Measurements from ENCODE around the gene GMDS. TPM values are rescaled to one million over a fixed set of nuclear protein-coding genes. Genes with fewer than 3 reads are reported as not detected.
A peak's percentile ranks its signal among the peaks of the same experiment; 100 is the strongest.

The GMDS gene
- total RNA-seq, 2 experiments from 2014 or later = 33.2 to 33.5 TPM

DNA sequence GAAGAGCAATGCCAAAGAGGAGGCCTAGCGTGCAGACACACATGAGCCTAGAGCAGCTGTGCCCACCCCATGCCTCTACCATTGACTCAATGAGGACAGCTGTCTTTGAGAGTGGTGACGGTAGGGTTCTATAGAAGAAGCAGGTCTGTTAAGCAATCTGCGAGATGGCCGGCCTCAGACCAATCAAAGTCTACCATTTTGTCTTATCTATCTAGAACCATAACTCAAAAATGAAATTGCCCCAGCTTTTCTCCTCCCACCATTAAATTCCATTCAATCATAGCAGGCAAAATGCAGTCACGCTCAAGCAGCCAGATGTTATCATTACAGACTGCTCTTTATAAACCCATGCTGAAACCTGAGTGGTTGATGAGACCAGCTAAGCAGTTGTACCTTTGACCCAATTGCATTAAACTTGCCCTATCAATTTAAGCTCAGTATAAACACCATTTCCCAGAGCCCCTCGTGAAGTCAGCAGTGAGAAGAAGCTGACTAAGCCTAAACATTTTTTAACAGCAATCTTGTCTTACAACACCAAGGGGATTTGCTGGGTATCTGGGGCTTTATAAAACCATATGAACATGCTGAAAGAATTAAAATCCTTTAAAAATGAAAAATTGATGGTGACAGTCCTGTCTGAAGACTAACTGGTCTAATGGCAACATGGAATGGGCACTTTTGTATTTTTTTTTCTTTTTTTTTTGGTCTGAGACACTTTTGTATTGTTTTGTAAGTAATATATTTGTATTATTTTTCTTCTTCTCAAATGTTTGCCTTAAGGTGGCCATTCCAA is 578.2 kb downstream of the GMDS start:
- ATAC-seq = no peak
- DNase-seq = no peak
- Mint-ChIP-seq H3K4me3 (no peak overlapping the region), H3K27ac (no peak overlapping the region), H3K36me3 (ENCODE audit: low read depth) (no peaks in the 10 kb centered on the region), H3K27me3 (no peaks in the 10 kb centered on the region), H3K9me3 (ENCODE audit: low read depth) (no peaks in the 10 kb centered on the region), H3K4me1 (no peaks in the 10 kb centered on the region)
- intact Hi-C loops (cut with DNase I, micrococcal nuclease) = no loop called here
- ChIA-PET POLR2A (no interaction called here), CTCF (no interaction called here)

DNA sequence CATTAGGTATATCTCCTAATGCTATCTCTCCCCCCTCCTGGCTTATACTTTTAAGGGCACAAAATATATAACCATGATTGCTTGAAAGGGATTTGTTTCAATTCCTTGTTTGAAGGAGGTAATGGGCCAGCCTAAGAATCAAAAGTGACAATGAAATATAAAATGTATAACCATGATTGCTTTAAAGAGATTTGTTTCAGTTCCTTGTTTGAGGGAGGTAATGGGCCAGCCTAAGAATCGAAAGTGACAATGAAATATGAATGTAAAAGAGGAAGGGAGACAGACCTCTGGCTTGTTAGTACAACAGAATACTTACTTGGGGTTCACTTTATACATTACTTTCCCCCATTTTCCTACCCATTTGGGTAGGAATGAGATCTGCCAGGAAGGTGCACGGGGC is 580.2 kb downstream of the GMDS start:
- intact Hi-C loops (cut with DNase I, micrococcal nuclease) = no loop called here
- ATAC-seq (no peak), DNase-seq (no peak)
- Mint-ChIP-seq H3K9me3 (ENCODE audit: low read depth) (no peaks in the 10 kb centered on the region), H3K36me3 (ENCODE audit: low read depth) (no peaks in the 10 kb centered on the region), H3K27me3 (no peaks in the 10 kb centered on the region), H3K4me3 (no peak overlapping the region), H3K4me1 (no peaks in the 10 kb centered on the region), H3K27ac (no peak overlapping the region)
- ChIA-PET CTCF (no interaction called here), POLR2A (no interaction called here)

DNA sequence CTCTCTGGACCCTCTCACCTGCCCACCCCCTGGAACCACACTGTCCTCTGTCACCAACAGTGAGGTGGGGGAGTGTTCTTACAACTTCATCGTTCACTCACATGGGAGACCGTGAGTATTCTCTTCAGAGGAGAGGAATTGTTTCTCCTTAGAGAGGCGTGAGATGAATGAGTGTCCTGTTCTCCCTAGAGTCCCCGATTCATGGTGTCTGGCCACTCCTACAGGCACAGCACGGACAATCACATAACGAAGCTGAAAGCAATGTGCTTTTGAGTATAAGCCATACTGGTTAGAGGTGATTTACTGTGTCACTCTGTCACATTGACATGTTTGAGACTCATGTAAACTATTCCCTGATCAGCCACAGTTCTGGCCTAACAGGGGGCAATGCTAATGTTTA is 581.1 kb downstream of the GMDS start:
- no peak for DNase-seq
- ATAC-seq = no peak
- Mint-ChIP-seq H3K4me1 (no peaks in the 10 kb centered on the region), H3K9me3 (ENCODE audit: low read depth) (no peaks in the 10 kb centered on the region), H3K27me3 (no peaks in the 10 kb centered on the region), H3K36me3 (ENCODE audit: low read depth) (no peaks in the 10 kb centered on the region), H3K4me3 (no peak overlapping the region), H3K27ac (no peak overlapping the region)
- intact Hi-C loops (cut with DNase I, micrococcal nuclease) = no loop called here
- ChIA-PET POLR2A (no interaction called here), CTCF (no interaction called here)

DNA sequence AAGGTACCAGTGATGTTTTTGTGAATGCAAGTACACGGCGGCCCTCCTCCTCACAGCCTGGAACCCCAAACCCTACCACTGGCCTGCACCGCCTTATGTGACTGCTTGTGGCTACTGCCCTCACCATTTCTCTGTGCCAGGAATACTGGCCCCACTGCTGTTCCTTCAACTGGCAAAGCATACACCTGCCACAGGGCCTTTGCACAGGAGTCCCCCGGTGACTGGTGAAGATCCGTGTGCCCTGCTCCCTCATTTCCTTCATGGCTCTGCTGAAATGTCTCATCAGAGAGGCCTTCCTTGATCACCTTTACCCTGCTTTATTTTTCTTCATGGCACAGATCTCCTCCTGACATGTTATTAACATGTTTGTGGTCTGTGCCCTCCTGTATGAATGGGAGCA is 581.9 kb downstream of the GMDS start:
- ChIA-PET CTCF (no interaction called here), POLR2A (no interaction called here)
- H3K9me3 Mint-ChIP-seq (ENCODE audit: low read depth) = no peaks in the 10 kb centered on the region
- ATAC-seq (no peak), DNase-seq (no peak)
- no peaks in the 10 kb centered on the region for H3K36me3 Mint-ChIP-seq (ENCODE audit: low read depth)
- H3K27me3 Mint-ChIP-seq = no peaks in the 10 kb centered on the region
- intact Hi-C loops (cut with DNase I, micrococcal nuclease) = no loop called here
- no peak overlapping the region for H3K4me3 Mint-ChIP-seq
- no peaks in the 10 kb centered on the region for H3K4me1 Mint-ChIP-seq
- no peak overlapping the region for H3K27ac Mint-ChIP-seq

DNA sequence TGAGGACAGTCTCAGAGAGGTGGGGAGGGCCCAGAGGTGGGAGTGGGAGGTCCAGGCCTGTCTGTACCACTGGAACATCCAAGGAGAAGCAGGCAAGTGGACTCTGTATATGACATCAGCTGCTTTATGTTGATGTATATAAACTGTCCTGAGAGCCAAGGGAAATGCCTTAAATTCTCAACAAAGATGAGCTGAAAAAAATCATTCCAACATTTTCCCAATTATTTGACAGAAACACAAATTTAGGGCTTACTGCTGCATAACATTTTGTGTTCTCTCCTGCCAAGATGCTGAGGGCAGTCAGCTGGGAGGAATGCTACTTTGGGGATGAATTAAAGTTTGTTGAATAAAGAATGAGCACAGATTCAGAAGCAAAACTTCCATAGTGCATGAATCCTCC is 582.9 kb downstream of the GMDS start:
- Mint-ChIP-seq H3K27me3 (no peaks in the 10 kb centered on the region), H3K27ac (no peak overlapping the region), H3K4me1 (no peaks in the 10 kb centered on the region), H3K4me3 (no peak overlapping the region), H3K36me3 (ENCODE audit: low read depth) (no peaks in the 10 kb centered on the region), H3K9me3 (ENCODE audit: low read depth) (no peaks in the 10 kb centered on the region)
- intact Hi-C loops (cut with DNase I, micrococcal nuclease) = no loop called here
- ATAC-seq (no peak), DNase-seq (no peak)
- ChIA-PET CTCF (no interaction called here), POLR2A (no interaction called here)

DNA sequence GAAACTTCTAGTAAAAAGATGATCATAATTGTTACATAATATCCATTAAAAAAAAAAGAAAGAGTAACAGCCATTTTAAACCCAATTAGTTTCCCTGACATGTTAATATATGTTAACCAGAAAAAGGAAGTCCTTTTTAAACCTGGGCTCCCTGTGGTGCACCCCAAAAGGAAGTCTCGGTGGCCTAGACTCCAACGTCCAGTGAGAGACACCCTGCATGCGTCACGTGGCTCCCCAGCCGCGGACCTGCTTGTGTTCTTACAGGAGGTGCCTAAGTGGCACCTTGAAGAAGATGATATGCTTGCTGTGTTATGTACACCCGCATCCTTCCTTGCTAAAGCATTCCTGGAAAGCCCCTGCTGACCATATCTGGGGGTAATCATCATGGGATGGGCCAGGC is 585.6 kb downstream of the GMDS start:
- DNase-seq (no peak), ATAC-seq (no peak)
- CTCF ChIA-PET = no interaction called here
- Mint-ChIP-seq H3K9me3 (ENCODE audit: low read depth) (no peaks in the 10 kb centered on the region), H3K4me1 (no peaks in the 10 kb centered on the region), H3K4me3 (no peak overlapping the region), H3K27me3 (no peaks in the 10 kb centered on the region), H3K36me3 (ENCODE audit: low read depth) (no peaks in the 10 kb centered on the region), H3K27ac (no peak overlapping the region)
- intact Hi-C loops (cut with DNase I, micrococcal nuclease) = no loop called here
- POLR2A ChIA-PET = no interaction called here

DNA sequence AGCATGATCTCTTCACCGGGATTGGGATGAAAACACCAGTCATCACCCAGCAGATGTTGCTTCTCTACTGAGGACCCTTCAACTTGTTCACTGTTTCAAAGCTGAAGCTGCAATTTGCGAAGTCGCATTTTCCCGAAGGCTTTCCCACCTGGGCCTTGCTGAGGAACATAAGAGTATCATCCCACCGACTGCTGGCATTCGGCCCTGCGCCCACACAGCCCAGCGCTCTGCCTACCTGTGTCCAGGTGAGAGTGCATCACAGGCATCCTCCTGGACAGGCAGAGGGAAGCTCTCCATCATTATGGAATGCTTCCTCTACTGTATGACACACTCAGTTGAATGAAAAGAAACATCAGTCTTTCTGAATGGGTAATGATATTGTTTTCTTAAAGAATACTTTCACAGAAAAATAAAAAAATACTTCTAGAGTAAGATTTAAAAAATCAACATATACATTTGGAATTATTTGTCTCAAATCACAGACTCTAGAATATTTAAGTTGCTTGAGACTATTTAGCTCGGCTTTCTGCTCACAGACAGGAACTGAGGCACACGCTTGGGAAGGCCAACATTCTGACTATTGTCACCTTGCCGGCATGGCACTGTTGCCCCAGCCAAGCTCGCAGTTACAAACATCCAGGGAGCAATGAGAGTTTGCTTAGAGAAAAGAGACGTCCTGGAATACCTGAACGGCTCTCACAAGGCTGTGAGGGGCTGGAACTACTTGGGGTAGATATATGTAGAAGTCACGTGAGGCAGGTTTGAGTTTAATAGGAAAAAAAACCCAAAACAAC is 587.0 kb downstream of the GMDS start:
- H3K4me3 Mint-ChIP-seq = no peak overlapping the region
- DNase-seq (no peak), ATAC-seq (no peak)
- H3K9me3 Mint-ChIP-seq (ENCODE audit: low read depth) = no peaks in the 10 kb centered on the region
- no peaks in the 10 kb centered on the region for H3K36me3 Mint-ChIP-seq (ENCODE audit: low read depth)
- H3K4me1 Mint-ChIP-seq = no peaks in the 10 kb centered on the region
- H3K27me3 Mint-ChIP-seq = no peaks in the 10 kb centered on the region
- intact Hi-C loops (cut with DNase I, micrococcal nuclease) = no loop called here
- CTCF ChIA-PET = interaction anchor here (0.6 kb wide), 2 partner anchors 475 to 1782 kb away, joined by 3 to 4 read pairs; no protein-coding TSS in a partner anchor
- no peak overlapping the region for H3K27ac Mint-ChIP-seq
- POLR2A ChIA-PET = no interaction called here

DNA sequence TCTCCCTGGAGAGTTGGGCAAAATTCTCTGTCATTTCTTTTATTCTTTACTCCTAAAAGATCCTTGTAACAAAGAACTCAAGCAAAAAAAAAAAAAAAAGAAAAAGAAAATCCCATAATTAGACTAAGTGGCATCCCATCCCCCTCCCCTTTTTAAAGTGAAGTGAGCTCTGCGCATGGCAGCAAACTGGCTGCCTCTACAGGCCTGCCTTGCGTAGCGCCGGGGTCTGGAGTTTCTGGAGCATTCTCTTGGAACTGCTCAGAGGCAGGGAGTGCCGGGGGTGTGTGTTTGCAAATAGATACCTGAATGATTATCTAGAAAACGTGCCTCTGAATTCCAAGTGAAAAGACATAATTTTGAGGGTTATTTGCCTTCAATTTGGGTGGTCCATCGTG is 587.6 kb downstream of the GMDS start:
- DNase-seq (no peak), ATAC-seq (no peak)
- Mint-ChIP-seq H3K36me3 (ENCODE audit: low read depth) (no peaks in the 10 kb centered on the region), H3K27me3 (no peaks in the 10 kb centered on the region), H3K4me1 (no peaks in the 10 kb centered on the region), H3K4me3 (no peak overlapping the region), H3K9me3 (ENCODE audit: low read depth) (no peaks in the 10 kb centered on the region), H3K27ac (no peak overlapping the region)
- intact Hi-C loops (cut with DNase I, micrococcal nuclease) = no loop called here
- POLR2A ChIA-PET = no interaction called here
- CTCF ChIA-PET = interaction anchor here (0.7 kb wide), 1 partner anchor 43 kb away, joined by 3 read pairs; no protein-coding TSS in a partner anchor

DNA sequence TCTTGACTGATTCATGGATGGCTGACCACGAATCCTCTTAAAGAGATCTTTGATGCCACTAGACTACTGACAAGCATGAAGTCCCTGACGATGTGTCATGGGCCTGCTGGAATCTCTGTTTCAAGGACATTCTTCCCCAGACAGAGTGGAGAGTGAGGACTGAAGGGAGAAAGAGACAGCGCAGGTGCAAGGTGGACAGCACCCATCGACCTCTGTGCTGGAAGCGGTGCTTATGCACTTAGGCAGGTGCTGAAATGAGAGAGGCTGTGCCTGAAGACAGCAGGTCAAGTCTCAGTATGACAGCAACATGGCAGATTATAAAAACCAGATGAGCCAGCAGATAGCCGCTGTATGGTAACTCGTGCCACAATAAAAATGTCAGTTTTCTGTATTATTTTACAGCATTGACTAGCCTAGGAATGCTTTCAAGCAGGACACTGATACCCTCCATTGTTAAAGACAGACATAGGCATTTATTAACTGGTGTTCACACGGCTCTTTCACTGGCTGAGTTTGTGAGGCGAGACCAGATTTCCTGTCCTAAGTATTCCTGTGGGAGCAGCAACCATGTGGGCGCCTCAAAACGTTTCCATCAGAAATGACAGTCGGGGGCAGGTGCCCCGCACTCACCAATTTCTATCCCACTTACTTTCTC is 588.2 kb downstream of the GMDS start:
- DNase-seq (no peak), ATAC-seq (no peak)
- Mint-ChIP-seq H3K4me1 (no peaks in the 10 kb centered on the region), H3K9me3 (ENCODE audit: low read depth) (no peaks in the 10 kb centered on the region), H3K4me3 (no peak overlapping the region), H3K27me3 (no peaks in the 10 kb centered on the region), H3K36me3 (ENCODE audit: low read depth) (no peaks in the 10 kb centered on the region), H3K27ac (no peak overlapping the region)
- POLR2A ChIA-PET = no interaction called here
- CTCF ChIA-PET = interaction anchor here (0.7 kb wide), 1 partner anchor 43 kb away, joined by 3 read pairs; no protein-coding TSS in a partner anchor
- intact Hi-C loops (cut with DNase I, micrococcal nuclease) = no loop called here

DNA sequence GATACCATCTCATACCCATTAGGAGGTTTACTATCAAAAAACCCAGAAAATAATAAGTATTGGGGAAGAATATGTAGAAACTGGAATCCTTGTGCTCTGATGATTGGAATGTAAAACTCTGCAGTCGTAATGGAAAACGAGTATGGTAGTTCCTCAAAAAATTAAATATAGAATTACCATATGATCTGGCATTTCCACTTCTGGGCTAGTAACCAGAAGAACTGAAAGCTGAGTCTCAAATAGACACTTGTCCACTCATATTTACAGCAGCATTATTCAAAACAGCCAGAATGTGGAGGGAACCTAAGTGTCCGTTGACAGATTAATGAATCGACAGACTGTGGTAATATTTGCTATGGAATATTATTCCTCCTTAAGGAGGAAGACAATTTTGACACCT is 591.4 kb downstream of the GMDS start:
- H3K27me3 Mint-ChIP-seq = no peaks in the 10 kb centered on the region
- no peak overlapping the region for H3K4me3 Mint-ChIP-seq
- intact Hi-C loops (cut with DNase I, micrococcal nuclease) = no loop called here
- H3K4me1 Mint-ChIP-seq = no peaks in the 10 kb centered on the region
- no peak for DNase-seq
- H3K9me3 Mint-ChIP-seq (ENCODE audit: low read depth) = no peaks in the 10 kb centered on the region
- no peak for ATAC-seq
- no peaks in the 10 kb centered on the region for H3K36me3 Mint-ChIP-seq (ENCODE audit: low read depth)
- H3K27ac Mint-ChIP-seq = no peak overlapping the region
- ChIA-PET CTCF (no interaction called here), POLR2A (no interaction called here)

DNA sequence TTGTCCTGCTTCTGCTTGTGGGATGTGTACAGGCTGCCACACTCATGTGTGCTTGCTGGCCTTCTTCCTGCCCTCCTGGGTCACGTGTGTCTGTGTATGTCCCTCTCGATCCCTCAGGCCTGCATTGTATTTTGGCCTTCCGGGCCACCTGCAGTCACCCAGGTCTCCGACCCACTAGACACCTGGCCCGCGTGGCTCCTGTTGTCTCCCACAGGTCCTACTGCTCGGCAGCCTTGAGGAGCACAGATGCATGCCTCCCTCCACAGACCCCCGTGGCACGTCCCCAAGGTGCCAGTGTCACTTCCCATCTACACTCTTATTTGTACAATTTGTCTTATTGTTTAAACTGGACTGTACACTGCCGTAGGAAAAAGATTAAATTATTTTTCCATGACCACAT is 592.6 kb downstream of the GMDS start:
- POLR2A ChIA-PET = no interaction called here
- Mint-ChIP-seq H3K27ac (no peak overlapping the region), H3K9me3 (ENCODE audit: low read depth) (no peaks in the 10 kb centered on the region), H3K4me3 (no peak overlapping the region), H3K36me3 (ENCODE audit: low read depth) (no peaks in the 10 kb centered on the region), H3K27me3 (no peaks in the 10 kb centered on the region), H3K4me1 (no peaks in the 10 kb centered on the region)
- CTCF ChIA-PET = no interaction called here
- peak; percentile 6 for DNase-seq
- intact Hi-C loops (cut with DNase I, micrococcal nuclease) = no loop called here
- ATAC-seq = no peak

DNA sequence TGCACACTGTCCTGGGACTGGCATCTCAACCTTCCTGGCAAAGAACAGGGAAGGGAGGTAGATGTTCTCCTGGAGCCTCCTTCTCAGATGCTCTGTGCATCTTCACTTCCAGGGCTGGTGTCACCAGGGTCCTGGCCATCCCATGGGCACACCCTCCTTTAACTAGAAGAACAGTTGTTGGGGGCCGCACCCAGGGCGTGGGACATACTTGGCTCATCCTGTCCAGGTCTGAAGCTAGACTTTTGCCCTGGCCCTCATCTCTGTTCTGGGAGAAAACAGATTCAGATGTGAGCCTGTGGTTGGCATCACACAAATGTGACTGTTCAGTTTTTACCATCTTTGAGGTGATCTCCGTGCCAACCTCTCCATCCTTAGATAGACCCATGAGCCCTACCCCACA is 594.0 kb downstream of the GMDS start:
- Mint-ChIP-seq H3K36me3 (ENCODE audit: low read depth) (no peaks in the 10 kb centered on the region), H3K27ac (no peak overlapping the region), H3K9me3 (ENCODE audit: low read depth) (no peaks in the 10 kb centered on the region), H3K4me1 (no peaks in the 10 kb centered on the region), H3K4me3 (no peak overlapping the region), H3K27me3 (no peaks in the 10 kb centered on the region)
- CTCF ChIA-PET = no interaction called here
- intact Hi-C loops (cut with DNase I, micrococcal nuclease) = no loop called here
- POLR2A ChIA-PET = no interaction called here
- no peak for ATAC-seq
- no peak for DNase-seq
